ENCODE measurements around the gene FAM184A. TPM values are rescaled to one million over a fixed set of nuclear protein-coding genes. Genes with fewer than 3 reads are reported as not detected.
A peak's percentile ranks its signal among the peaks of the same experiment; 100 is the strongest.

Gene FAM184A
- total and polyA plus RNA-seq, 9 of the 15 experiments (the other 6 are each of a cell fraction or from before 2014, with no cell fraction given): 6.4 to 18.7 (median 13.1) TPM

- TF ChIP-seq GABPA (tag; conservative IDR thresholded peaks at IDR 0.05; ENCODE audit: low read depth) (no peak), SAP30 (IDR thresholded peaks at IDR 0.05; ENCODE audit: borderline replicate concordance, insufficient read depth, low read depth, low read length, poor library complexity, severe bottlenecking) (no peak), NCOR1 (IDR thresholded peaks at IDR 0.05) (peak; percentile 76), ZFX (CRISPR knock-in tag; IDR thresholded peaks at IDR 0.05) (no peak), PHB (CRISPR knock-in tag; IDR thresholded peaks at IDR 0.05) (no peak), CHD2 (IDR thresholded peaks at IDR 0.05; ENCODE audit: low read depth, low read length) (no peak), CHD1 (IDR thresholded peaks at IDR 0.05; ENCODE audit: low read length) (no peak), GATA2 (CRISPR knock-in tag; IDR thresholded peaks at IDR 0.05) (peak; percentile 47; the same call in 1 of the 2 replicates), ZBTB17 (CRISPR knock-in tag; IDR thresholded peaks at IDR 0.05) (no peak), MTA2 (IDR thresholded peaks at IDR 0.05; ENCODE audit: low read depth) (peak; percentile 74), YY1 (IDR thresholded peaks at IDR 0.05; ENCODE audit: borderline replicate concordance in 1 of 3, control insufficient read depth in 1 of 3, extremely low read depth in 1 of 3, insufficient read depth in 3 of 3, insufficient read length in 1 of 3, insufficient replicate concordance in 2 of 3, low read depth in 1 of 3, low read length in 2 of 3) (peak in 2 of 3 experiments; percentile 74 to 88), ZBTB1 (CRISPR knock-in tag; IDR thresholded peaks at IDR 0.05; ENCODE audit: borderline replicate concordance, low read depth) (no peak), ATF1 (CRISPR knock-in tag; IDR thresholded peaks at IDR 0.05) (no peak), ATF1 (tag; IDR thresholded peaks at IDR 0.05) (no peak), PBX2 (CRISPR knock-in tag; IDR thresholded peaks at IDR 0.05; ENCODE audit: low read depth) (no peak), PBX2 (tag; conservative IDR thresholded peaks at IDR 0.05; ENCODE audit: low read depth) (peak; percentile 50), ZFP91 (CRISPR knock-in tag; IDR thresholded peaks at IDR 0.05) (no peak), RFX1 (IDR thresholded peaks at IDR 0.05) (peak; percentile 88), HDAC1 (IDR thresholded peaks at IDR 0.05) (0 out of 4 replicates have a peak, but pooled peaks of 1 of the 2 experiments have one; percentile 60), ZNF232 (CRISPR knock-in tag; IDR thresholded peaks at IDR 0.05) (no peak), FOXM1 (IDR thresholded peaks at IDR 0.05; ENCODE audit: low read depth) (peak; percentile 59; the same call in 1 of the 2 replicates), FOXM1 (CRISPR knock-in tag; IDR thresholded peaks at IDR 0.05; ENCODE audit: low read depth) (no peak), EP400 (IDR thresholded peaks at IDR 0.05) (no peak)
Measured at GRCh38 chr6:119037941-119038623, 40.4 kb downstream of the FAM184A start (continued).

All from K562 (cell line).